Neural crest cell (in vitro differentiated cells): ENCODE results near the gene PSMD12. TPM values are rescaled to one million over a fixed set of nuclear protein-coding genes. Genes with fewer than 3 reads are reported as not detected.
"Not testable (repeated sequence)": the region's sequence is repeated elsewhere in the genome, so short reads cannot be mapped to it uniquely, and the experiment has no call there.

Source experiments
- DNase-seq: peaks from one replicate; pipeline ENCODE4 v3.0.0; 2021; ENCODE audit warnings: low read depth, mixed read lengths, low spot score
- H3K27ac Mint-ChIP-seq: one replicate; pipeline ENCODE4 v1.8.0; 2021; ENCODE audit warnings: mild to moderate bottlenecking, mixed read lengths; ENCODE audit not compliant: unreplicated experiment
- H3K27me3 Mint-ChIP-seq: 2 replicates; pipeline ENCODE4 v1.8.0; 2021; ENCODE audit warnings: low read depth, mild to moderate bottlenecking, mixed read lengths
- H3K36me3 Mint-ChIP-seq: 2 replicates; pipeline ENCODE4 v1.8.0; 2021; ENCODE audit warnings: low read depth, mild to moderate bottlenecking, mixed read lengths
- H3K4me1 Mint-ChIP-seq: 2 replicates; pipeline ENCODE4 v1.8.0; 2021; ENCODE audit warnings: mixed read lengths
- H3K4me3 Mint-ChIP-seq: one replicate; pipeline ENCODE4 v1.8.0; 2021; ENCODE audit warnings: mild to moderate bottlenecking, mixed read lengths
- H3K9me3 Mint-ChIP-seq: 2 replicates; pipeline ENCODE4 v1.8.0; 2021; ENCODE audit warnings: mixed read lengths
- total RNA-seq: library from RNA; stranded (reverse); gene quantifications from 2 replicates; pipeline ENCODE4 v1.2.1, GENCODE V29; 2021
- TF ChIP-seq, protein P1 (sequence below): fragments of 200-600 bp; sonication (generic); conservative IDR thresholded peaks from 2 replicates; pipeline ENCODE4 v1.5.0; 2021; ENCODE audit warnings: antibody characterized with exemption, mild to moderate bottlenecking

PSMD12 gene
- total RNA-seq, 1 donor from 2014 or later, result 54.7 TPM

DNA sequence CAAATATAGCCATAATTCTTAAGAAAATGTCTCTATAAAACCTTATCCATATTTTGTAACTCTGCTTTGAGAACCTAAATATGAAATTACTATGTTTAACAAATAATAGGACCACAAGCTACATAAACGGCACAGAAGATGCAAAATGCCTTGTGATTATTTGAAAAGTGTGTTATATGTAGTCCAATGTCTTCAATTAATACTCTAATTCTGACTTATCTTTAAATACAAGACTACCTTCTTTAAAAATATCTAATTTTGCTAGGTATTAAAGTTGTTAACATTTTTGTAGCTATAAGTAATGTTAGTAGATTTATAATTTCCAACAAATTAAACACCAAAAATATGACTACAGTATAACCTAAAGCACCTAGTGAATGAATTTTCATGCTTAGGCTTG is 17.0 kb downstream of the PSMD12 start:
- Mint-ChIP-seq H3K4me3 (no peak overlapping the region), H3K27ac (no peak overlapping the region), H3K4me1 (no peaks in the 10 kb centered on the region), H3K27me3 (no peaks in the 10 kb centered on the region), H3K9me3 (no peaks in the 10 kb centered on the region), H3K36me3 (peaks cover 31% of the 10 kb centered on the region)
- no peak for DNase-seq
- TF ChIP-seq, protein P1, sequence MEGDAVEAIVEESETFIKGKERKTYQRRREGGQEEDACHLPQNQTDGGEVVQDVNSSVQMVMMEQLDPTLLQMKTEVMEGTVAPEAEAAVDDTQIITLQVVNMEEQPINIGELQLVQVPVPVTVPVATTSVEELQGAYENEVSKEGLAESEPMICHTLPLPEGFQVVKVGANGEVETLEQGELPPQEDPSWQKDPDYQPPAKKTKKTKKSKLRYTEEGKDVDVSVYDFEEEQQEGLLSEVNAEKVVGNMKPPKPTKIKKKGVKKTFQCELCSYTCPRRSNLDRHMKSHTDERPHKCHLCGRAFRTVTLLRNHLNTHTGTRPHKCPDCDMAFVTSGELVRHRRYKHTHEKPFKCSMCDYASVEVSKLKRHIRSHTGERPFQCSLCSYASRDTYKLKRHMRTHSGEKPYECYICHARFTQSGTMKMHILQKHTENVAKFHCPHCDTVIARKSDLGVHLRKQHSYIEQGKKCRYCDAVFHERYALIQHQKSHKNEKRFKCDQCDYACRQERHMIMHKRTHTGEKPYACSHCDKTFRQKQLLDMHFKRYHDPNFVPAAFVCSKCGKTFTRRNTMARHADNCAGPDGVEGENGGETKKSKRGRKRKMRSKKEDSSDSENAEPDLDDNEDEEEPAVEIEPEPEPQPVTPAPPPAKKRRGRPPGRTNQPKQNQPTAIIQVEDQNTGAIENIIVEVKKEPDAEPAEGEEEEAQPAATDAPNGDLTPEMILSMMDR, result no peak

DNA sequence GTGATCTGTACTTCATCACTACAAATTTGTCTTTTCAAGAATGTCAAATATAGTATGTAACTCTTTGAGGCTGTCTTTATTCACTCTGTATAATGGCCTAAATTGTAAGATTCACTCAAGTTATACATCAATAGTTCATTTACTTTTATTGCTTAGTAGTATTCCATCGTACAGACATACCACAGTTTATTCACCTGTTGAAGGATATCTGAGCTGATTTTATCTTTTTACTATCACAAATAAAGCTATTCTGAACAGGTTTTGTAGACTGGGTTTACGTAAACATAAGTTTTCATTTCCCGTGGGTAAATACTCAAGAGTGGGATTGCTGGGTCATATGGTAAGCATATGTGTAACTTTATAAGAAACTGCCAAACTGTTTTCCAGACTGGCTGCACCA is 18.6 kb downstream of the PSMD12 start:
- no peaks in the 10 kb centered on the region for H3K27me3 Mint-ChIP-seq
- H3K27ac Mint-ChIP-seq, result no peak overlapping the region
- DNase-seq, result no peak
- H3K4me3 Mint-ChIP-seq, result no peak overlapping the region
- H3K36me3 Mint-ChIP-seq, result peaks cover 27% of the 10 kb centered on the region
- H3K9me3 Mint-ChIP-seq, result no peaks in the 10 kb centered on the region
- TF ChIP-seq, protein P1, result no peak
- H3K4me1 Mint-ChIP-seq, result no peaks in the 10 kb centered on the region

DNA sequence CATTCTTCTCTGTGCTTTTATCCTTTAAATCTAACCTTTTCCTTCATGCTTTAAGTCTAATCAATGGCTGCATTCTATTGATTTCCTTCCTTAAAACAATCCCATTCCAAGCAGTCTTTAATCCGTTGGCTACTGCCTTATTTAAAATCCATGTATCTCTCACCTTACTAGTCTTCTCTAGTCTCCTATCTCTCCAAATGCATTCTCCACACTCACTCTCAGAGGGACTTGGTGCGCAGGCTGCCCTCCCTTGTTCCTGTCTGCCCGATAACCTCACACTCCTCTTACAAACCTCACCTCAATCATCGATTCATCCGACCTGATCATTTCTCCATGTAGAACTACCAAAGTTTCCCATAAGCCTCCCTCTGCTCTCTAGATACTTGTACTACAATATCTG is 23.1 kb downstream of the PSMD12 start:
- H3K36me3 Mint-ChIP-seq, result peaks cover 22% of the 10 kb centered on the region
- TF ChIP-seq, protein P1, result no peak
- H3K4me1 Mint-ChIP-seq, result no peaks in the 10 kb centered on the region
- H3K4me3 Mint-ChIP-seq, result no peak overlapping the region
- DNase-seq, result no peak
- no peak overlapping the region for H3K27ac Mint-ChIP-seq
- no peaks in the 10 kb centered on the region for H3K9me3 Mint-ChIP-seq
- H3K27me3 Mint-ChIP-seq, result no peaks in the 10 kb centered on the region

DNA sequence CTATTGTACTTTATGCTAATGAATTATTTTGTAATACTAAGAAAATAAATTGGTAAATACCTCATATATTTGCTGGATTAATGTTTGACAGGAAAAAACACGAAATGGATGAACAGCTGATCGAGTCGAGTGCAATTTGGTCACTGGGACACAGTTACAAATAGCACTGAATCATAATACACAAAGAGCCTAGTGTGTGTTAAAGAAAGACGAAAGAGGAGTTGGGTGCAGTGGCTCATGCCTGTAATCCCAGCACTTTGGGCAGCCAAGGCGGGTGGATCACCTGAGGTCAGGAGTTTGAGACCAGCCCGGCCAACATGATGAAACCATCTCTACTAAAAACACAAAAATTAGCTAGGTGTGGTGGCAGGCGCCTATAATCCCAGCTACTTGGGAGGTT is 28.0 kb downstream of the PSMD12 start:
- H3K27ac Mint-ChIP-seq, H3K4me1 Mint-ChIP-seq, H3K4me3 Mint-ChIP-seq, H3K27me3 Mint-ChIP-seq, DNase-seq, H3K9me3 Mint-ChIP-seq: not testable (repeated sequence)
- peaks cover 23% of the 10 kb centered on the region for H3K36me3 Mint-ChIP-seq

DNA sequence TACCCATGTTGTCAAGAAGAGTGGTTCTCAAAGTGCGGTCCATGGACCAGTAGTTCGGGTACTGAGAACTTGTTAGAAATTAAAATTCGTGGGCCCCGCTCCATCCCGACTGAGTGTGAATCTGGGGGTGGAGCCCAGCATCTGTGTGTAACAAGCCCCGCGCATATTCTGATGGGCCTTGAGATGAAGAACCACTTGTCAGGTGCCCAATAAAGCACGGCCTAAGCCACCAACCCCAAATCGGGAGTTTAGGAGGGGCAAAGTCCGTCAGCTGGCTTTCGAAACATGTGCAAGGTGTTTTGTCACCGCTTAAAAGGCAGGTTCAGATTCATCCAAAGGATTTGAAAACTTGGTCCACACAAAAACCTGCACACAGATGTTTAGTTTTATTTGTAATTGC is 29.5 kb downstream of the PSMD12 start:
- H3K9me3 Mint-ChIP-seq, result no peaks in the 10 kb centered on the region
- no peaks in the 10 kb centered on the region for H3K4me1 Mint-ChIP-seq
- H3K36me3 Mint-ChIP-seq, result peaks cover 21% of the 10 kb centered on the region
- TF ChIP-seq, protein P1, result no peak
- H3K27me3 Mint-ChIP-seq, result no peaks in the 10 kb centered on the region
- DNase-seq, result no peak
- no peak overlapping the region for H3K4me3 Mint-ChIP-seq
- H3K27ac Mint-ChIP-seq, result no peak overlapping the region

DNA sequence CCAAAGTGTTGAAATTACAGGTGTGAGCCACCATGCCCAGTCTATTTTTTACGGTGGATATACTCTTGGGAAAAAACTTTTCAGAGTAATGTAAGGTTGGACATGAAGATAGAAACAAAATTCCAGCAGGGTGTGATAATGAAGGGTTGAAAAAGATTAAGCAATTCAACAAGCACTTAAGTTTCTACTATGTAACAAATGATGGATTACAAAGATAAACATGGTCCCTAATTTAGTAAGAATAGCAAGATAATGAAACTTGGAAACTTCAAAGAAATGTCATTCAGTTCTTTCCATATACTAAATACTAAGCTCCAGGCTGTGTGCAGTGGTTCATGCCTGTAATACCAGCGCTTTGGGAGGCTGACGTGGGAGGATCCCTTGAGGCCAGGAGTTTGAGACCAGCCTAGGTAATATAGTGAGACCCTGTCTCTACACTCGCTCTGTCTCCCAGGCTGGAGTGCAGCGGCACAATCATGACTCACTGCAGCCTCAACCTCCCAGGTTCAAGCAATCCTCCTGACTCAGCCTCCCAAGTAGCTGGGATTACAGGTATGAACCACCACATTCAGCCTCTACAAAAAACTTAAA is 31.0 kb downstream of the PSMD12 start:
- Mint-ChIP-seq H3K36me3 (peaks cover 11% of the 10 kb centered on the region), H3K27ac (no peak overlapping the region), H3K9me3 (no peaks in the 10 kb centered on the region), H3K27me3 (no peaks in the 10 kb centered on the region), H3K4me1 (peaks cover 4% of the 10 kb centered on the region), H3K4me3 (no peak overlapping the region)
- no peak for DNase-seq
- TF ChIP-seq, protein P1, result no peak

DNA sequence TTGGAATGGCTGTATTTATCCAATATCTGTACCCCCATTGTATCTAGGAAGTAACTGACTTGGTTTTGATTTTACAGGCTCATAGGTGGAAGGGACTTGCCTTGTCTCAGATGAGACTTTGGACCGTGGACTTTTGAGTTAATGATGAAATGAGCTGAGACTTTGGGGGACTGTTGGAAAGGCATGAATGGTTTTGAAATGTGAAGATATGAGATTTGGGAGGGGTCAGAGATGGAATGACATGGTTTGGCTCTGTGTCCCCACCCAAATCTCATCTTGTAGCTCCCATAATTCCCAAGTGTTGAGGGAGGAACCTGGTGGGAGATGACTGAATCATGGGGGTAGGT is 34.2 kb downstream of the PSMD12 start:
- not testable (repeated sequence) for H3K4me1 Mint-ChIP-seq, H3K9me3 Mint-ChIP-seq, DNase-seq, H3K27me3 Mint-ChIP-seq, H3K36me3 Mint-ChIP-seq, H3K27ac Mint-ChIP-seq, H3K4me3 Mint-ChIP-seq

DNA sequence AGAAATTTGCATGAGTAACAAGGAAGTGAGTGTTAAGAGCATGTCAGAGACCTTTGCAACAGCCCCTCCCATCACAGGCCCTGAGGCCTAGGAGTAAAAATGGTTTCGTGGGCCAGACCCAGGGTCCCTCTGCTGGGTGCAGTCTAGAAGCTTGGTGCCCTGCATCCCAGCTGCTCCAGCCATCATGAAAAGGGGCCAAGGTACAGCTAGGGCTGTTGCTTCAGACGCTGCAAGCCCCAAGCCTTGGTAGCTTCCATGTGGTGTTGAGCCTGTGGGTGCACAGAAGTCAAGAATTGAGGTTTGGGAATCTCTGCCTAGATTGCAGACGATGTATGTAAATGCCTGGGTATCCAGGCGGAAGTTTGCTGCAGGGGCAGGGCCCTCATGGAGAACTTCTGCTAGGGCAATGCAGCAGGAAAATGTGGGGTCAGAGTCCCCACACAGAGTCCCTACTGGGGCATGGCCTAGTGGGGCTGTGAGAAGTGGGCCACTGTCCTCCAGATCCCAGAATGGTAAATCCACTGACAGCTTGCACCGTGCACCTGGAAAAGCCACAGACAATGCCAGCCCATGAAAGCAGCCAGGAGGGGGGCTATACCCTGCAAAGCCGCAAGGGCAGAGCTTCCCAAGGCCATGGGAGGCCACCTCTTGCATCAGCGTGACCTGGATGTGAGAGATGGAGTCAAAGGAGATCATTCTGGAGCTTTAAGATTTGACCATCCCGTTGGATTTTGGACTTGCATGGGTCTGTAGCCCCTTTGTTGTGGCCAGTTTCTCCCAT is 34.8 kb downstream of the PSMD12 start:
- H3K36me3 Mint-ChIP-seq, H3K9me3 Mint-ChIP-seq, H3K27ac Mint-ChIP-seq, H3K4me3 Mint-ChIP-seq, H3K27me3 Mint-ChIP-seq, DNase-seq, H3K4me1 Mint-ChIP-seq: not testable (repeated sequence)
